ENCODE measurements around the gene SRPK3.

DNA sequence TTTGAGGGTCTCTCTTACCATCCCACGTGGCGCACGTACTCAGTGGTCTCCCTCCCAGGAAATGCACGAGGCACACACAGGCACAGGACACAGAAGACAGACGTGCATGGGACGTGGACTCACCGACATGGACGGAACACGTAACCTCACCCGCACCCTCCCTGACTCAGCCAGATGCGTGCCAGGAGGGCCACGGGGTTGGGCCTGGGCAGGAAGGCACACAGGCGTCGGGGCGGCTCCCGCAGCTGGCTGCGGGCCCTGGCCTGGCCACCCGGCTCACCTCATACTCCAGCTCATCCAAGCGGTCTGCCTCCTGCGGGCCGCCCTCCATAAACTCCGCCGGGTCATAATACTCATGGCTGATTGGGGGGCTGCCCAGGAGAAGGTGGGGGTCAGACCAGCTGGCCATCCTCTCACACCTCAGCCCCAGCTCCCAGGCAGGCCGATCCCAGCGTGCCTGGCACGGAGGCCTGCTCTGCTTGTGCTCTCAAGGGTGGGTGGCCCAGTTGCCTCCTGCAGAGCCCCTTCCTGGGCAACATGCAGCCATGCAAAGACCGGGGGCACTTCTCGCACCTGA, 26.2 kb downstream of the SRPK3 start:
- TF ChIP-seq, protein P1, sequence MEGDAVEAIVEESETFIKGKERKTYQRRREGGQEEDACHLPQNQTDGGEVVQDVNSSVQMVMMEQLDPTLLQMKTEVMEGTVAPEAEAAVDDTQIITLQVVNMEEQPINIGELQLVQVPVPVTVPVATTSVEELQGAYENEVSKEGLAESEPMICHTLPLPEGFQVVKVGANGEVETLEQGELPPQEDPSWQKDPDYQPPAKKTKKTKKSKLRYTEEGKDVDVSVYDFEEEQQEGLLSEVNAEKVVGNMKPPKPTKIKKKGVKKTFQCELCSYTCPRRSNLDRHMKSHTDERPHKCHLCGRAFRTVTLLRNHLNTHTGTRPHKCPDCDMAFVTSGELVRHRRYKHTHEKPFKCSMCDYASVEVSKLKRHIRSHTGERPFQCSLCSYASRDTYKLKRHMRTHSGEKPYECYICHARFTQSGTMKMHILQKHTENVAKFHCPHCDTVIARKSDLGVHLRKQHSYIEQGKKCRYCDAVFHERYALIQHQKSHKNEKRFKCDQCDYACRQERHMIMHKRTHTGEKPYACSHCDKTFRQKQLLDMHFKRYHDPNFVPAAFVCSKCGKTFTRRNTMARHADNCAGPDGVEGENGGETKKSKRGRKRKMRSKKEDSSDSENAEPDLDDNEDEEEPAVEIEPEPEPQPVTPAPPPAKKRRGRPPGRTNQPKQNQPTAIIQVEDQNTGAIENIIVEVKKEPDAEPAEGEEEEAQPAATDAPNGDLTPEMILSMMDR (IDR thresholded peaks at IDR 0.05; ENCODE audit: insufficient read depth, low read length), result no peak
- TF ChIP-seq POLR2AphosphoS5 (IDR thresholded peaks at IDR 0.05; ENCODE audit: low read depth) (no peak), GABPA (IDR thresholded peaks at IDR 0.05; ENCODE audit: low read depth) (no peak)
- TF ChIP-seq, protein P2, sequence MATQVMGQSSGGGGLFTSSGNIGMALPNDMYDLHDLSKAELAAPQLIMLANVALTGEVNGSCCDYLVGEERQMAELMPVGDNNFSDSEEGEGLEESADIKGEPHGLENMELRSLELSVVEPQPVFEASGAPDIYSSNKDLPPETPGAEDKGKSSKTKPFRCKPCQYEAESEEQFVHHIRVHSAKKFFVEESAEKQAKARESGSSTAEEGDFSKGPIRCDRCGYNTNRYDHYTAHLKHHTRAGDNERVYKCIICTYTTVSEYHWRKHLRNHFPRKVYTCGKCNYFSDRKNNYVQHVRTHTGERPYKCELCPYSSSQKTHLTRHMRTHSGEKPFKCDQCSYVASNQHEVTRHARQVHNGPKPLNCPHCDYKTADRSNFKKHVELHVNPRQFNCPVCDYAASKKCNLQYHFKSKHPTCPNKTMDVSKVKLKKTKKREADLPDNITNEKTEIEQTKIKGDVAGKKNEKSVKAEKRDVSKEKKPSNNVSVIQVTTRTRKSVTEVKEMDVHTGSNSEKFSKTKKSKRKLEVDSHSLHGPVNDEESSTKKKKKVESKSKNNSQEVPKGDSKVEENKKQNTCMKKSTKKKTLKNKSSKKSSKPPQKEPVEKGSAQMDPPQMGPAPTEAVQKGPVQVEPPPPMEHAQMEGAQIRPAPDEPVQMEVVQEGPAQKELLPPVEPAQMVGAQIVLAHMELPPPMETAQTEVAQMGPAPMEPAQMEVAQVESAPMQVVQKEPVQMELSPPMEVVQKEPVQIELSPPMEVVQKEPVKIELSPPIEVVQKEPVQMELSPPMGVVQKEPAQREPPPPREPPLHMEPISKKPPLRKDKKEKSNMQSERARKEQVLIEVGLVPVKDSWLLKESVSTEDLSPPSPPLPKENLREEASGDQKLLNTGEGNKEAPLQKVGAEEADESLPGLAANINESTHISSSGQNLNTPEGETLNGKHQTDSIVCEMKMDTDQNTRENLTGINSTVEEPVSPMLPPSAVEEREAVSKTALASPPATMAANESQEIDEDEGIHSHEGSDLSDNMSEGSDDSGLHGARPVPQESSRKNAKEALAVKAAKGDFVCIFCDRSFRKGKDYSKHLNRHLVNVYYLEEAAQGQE (IDR thresholded peaks at IDR 0.05; ENCODE audit: insufficient replicate concordance, low read depth), result no peak
